ENCODE data around the gene PHTF2.
"Not testable (repeated sequence)": the region's sequence is repeated elsewhere in the genome, so short reads cannot be mapped to it uniquely, and the experiment has no call there.

PHTF2 gene

DNA sequence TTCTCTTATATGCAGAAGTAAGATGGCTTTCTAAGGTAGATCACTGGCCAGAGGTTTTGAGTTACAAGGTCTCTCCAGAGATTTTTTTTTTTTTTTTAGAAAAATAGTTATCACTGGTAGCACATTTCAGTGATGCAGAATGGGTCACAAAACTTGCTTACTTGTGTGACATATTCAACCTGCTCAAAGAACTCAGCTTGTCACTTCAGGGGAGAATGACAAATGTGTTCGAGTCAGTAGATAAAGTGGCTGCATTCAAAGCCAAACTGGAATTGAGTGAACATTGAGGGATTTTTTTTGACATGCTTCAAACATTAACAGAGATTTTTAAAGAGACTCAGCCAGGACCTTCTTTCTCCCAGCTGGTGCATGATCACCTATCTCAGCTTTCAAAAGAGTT lies 33.4 kb downstream of the PHTF2 start:
- DNase-seq: no peak

DNA sequence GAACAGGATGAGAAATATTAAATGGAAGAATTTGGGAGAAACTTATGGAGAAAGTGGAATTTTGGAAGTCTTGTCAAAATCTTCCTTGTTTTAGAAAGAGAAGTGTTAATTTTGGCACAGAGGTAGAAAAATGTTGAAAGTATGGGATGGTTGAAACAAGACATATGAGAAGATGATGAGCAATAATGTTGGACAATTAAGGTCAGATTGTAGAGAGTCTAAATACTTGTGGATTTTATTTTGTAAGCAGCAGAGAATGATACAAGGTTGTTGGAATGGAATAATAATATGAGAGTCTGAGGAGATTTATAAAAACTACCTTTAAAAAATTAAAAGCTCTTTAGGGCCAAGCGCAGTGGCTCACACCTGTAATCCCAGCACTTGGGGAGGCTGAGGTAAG lies 34.6 kb downstream of the PHTF2 start:
- no peak for DNase-seq

DNA sequence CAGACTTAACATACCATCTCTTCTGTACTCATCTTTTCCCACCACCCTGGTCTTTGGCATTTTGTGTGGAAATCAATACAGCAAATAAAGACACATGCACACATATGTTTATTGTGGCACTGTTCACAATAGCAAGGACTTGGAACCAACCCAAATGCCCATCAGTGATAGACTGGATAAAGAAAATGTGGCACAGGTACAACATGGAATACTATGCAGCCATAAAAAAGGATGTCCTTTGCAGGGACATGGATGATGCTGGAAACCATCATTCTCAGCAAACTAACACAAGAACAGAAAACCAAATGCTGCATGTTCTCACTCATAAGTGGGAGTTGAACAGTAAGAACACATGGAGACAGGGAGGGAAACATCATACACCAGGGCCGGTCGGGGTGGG lies 37.9 kb downstream of the PHTF2 start:
- not testable (repeated sequence) for DNase-seq

GRCh38 chr7:77837275-77837674 lies 38.7 kb downstream of the PHTF2 start:
- no peak for DNase-seq

DNA sequence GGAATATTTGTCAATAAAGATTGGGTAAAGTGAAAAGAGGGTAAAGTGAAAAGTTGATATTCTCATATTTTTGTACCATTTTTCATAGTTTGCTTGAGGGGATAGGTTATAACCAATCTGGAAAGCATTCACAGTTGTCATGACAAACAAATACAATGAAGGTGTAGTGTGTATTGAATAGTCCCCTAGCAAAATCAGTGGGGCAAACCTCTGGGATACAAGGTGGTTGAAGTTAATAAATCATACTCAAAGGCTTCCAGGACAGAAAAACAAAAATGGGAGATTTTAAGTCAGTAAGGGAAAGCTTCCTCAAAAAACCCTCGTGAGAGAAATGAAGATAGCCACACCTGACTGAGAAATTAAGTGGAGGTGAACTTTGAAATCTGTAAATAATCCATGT lies 39.4 kb downstream of the PHTF2 start:
- no peak for DNase-seq

- DNase-seq: no peak
Observed at GRCh38 chr7:77838929-77839491, 40.4 kb downstream of the PHTF2 start.

GRCh38 chr7:77839919-77840318 lies 41.3 kb downstream of the PHTF2 start:
- DNase-seq: no peak

DNA sequence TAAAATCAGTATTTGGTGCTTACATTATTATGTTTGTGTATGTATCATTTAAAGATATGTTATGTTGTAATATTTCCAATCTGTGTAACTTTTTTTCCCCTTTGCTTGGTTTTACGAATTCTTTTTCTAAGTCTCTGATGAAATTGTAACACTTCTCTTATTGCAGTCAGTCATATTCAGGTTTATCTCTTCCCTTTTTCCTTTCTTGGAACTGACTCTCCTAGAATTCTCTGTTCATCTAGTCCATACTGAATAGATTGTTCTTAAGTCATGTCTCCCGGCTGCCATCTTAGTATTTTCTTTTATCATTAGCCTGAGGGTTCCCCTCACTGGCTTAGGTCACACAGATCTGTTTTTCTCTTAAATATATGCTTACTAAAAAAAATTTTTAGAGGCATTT lies 44.6 kb downstream of the PHTF2 start:
- DNase-seq: no peak

DNA sequence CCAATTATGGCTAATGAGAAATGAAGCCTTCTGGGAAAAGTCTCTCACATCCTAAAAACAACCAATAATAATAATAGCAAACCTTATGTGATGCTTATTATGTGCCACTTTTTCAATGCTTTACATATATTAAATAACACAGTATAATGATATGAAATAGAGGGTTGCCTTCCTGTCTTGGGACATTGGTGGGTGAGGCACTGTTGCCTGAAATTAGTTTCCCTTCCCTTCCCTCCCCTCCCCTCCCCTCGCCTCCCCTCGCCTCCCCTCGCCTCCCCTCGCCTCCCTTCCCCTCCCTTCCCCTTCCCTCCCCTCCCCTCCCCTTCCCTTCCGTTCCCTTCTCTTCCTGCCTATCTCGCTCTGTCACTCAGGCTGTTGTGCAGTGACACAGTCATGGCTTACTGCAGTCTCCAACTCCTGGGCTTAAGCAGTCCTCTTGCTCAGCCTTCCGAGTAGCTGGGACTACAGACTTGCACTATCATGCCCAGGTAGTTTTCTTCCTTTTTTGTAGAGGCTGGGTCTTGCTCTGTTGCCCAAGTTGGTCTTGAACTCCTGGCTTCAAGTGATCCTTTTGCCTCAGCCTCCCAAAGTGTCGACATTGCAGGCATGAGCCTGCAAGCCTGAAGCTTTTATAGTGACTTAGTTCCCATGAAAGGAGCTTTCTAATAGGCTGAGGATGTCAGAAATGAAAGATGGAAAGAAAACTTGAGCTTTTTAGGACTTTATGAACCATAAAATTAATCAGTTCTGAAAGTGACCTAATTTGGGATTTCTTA lies 47.9 kb downstream of the PHTF2 start:
- DNase-seq: no peak

DNA sequence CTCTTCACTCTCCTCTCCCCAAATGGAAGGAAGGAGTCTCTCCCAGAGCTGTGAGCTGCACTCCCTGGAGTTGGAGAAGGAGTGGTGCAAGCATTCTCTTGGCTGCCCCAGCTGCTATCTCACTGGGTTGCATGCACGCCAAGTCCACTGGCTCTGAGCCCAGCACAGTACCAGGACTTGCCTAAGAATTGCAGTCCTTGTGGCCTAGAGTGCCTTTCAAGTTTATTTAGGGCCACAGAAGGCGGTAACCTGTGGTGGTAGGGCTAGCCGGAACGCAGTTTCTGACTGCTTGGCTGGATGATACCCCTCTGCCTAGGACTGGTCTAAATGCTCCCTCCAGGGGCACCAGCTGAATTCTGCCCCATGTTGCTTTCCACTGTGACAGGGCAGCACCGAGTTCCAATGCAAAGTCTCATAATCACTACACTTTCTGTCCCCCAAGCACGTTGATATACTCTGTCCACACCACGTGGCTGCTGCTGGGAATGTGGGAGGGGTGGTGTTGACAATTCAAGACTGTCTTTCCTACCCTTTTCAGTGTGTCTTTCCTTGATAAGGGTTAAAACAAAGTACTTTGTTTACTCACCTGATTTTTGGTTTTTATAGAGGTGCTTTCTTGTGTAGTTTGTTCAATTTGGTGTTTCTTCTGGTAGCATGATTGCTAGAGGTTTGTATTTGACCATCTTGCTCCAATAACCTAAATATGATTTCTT lies 57.0 kb downstream of the PHTF2 start:
- DNase-seq: no peak

DNA sequence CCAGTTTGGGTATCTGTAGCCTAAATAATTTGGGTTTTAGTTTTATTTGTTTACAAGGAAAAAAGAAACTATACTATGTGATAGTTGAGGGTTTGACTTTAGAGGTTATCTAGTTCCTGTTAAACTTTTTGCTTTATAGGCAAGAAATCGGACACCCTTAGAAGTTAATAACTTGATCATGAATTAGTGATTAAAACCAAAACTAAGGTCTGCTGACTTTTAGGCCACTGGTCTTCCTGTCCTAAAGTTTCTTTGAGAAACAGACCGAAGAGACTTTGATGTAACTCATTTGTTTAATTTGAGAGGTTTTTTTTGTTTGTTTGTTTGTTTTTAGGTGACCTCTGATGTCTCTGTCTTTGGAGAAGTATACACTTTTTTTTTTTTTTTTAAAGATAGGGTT lies 59.7 kb downstream of the PHTF2 start:
- no peak for DNase-seq

- no peak for DNase-seq
Observed at GRCh38 chr7:77859343-77859742, 60.8 kb downstream of the PHTF2 start.

- no peak for DNase-seq
Observed at GRCh38 chr7:77862691-77863090, 64.1 kb downstream of the PHTF2 start.

GRCh38 chr7:77863860-77864259 lies 65.3 kb downstream of the PHTF2 start:
- no peak for DNase-seq

- DNase-seq: no peak
Observed at GRCh38 chr7:77866370-77866769, 67.8 kb downstream of the PHTF2 start.

GRCh38 chr7:77866786-77867536 lies 68.4 kb downstream of the PHTF2 start:
- DNase-seq: no peak

DNA sequence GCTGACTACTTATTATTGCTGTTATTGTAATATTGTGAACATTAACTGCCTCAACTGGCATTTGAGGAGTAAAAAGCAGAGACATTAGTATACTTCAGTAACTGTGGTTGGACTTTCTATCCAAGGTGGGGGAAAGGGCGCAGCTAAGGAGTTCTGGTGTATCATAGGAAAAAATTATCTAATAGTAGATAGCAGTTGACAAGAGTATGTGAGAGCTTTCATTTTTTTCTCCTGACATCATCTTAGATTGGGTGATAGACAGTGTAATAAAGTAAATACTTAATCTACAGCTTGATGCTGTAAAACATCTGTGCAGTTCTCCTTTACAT lies 68.9 kb downstream of the PHTF2 start:
- no peak for DNase-seq

DNA sequence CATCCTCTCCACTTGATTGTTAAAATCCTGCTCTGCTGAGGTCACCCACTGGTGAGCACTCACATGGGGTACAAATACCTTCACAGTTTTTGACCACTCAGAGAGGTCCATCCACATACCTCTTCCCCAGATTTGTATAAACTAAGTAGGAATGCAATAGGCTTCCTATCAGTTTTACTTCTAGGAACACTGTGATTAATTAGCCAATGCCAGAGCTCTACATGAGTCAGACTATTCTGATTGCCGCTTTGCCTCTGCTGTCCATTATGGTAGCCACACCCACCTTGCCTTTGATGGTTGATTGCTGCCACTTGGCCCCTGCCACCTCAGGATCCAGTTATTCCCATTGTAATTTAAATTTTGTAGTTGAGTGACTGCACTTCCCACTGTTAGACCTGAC lies 73.7 kb downstream of the PHTF2 start:
- DNase-seq: not testable (repeated sequence)

GRCh38 chr7:77873416-77874327 lies 75.1 kb downstream of the PHTF2 start:
- not testable (repeated sequence) for DNase-seq

- DNase-seq: no peak
Observed at GRCh38 chr7:77877791-77878190, 79.2 kb downstream of the PHTF2 start.

DNA sequence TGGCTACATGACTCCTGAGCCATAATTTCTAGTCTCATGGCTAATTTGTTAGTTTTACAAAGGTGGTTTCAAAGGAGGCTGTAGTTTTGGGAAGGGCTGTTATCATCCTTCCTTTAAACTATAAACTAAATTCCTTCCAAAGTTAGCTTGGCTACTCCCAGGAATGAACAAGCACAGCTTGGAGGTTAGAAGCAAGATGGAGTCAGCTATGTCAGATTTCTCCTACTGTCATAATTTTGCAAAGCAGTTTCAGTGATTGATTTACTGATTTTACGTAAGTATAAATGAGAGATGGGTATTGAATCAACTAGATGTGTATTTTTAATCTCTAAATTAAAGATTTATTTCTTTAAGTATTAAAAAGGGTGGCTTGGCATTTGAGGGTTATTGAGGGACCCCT lies 79.9 kb downstream of the PHTF2 start:
- no peak for DNase-seq

- no peak for DNase-seq
Observed at GRCh38 chr7:77879272-77879671, 80.7 kb downstream of the PHTF2 start.

GRCh38 chr7:77881871-77882270 lies 83.3 kb downstream of the PHTF2 start:
- DNase-seq: no peak
